SU-DHL-6 (cell line): ENCODE data around the gene OR6M1.

Experiments used
- EZH2phosphoT487 ChIP-seq: fragments of 200-600 bp; sonication (generic), shearing (Covaris generic); conservative IDR thresholded peaks from 2 replicates; pipeline ENCODE4 v1.6.1; 2018; ENCODE audit warnings: mild to moderate bottlenecking, antibody characterized with exemption, low read length, moderate library complexity, mixed read lengths
- TF ChIP-seq, protein P1 (sequence below): fragments of 200-600 bp; sonication (generic); IDR thresholded peaks from one replicate; pipeline ENCODE4 v1.5.1; 2017; ENCODE audit warnings: antibody characterized with exemption, mild to moderate bottlenecking, low read length, moderate library complexity; ENCODE audit not compliant: insufficient read depth, poor library complexity, severe bottlenecking

DNA sequence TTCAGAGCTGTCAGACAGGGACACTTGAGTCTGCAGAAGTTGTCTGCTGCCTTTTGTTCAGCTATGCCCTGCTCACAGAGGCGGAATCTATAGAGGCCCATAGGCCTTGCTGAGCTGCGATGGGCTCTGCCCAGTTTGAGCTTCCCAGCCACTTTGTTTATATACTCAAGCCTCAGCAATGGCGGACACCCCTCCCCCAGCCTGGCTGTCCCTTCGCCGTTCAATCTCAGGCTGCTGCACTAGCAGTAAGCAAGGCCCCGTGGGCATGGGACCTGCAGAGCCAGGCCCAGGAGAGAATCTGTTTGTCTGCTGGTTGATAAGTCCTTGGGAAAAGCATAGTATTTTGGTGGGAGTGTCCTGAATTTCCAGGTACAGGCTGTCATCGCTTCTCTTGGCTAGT lies 23.6 kb upstream of the OR6M1 start:
- TF ChIP-seq, protein P1, sequence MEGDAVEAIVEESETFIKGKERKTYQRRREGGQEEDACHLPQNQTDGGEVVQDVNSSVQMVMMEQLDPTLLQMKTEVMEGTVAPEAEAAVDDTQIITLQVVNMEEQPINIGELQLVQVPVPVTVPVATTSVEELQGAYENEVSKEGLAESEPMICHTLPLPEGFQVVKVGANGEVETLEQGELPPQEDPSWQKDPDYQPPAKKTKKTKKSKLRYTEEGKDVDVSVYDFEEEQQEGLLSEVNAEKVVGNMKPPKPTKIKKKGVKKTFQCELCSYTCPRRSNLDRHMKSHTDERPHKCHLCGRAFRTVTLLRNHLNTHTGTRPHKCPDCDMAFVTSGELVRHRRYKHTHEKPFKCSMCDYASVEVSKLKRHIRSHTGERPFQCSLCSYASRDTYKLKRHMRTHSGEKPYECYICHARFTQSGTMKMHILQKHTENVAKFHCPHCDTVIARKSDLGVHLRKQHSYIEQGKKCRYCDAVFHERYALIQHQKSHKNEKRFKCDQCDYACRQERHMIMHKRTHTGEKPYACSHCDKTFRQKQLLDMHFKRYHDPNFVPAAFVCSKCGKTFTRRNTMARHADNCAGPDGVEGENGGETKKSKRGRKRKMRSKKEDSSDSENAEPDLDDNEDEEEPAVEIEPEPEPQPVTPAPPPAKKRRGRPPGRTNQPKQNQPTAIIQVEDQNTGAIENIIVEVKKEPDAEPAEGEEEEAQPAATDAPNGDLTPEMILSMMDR = no peak
- TF ChIP-seq EZH2phosphoT487 = no peak
